Hematopoietic multipotent progenitor cell treated with erythropoietin and hydrocortisone succinate and interleukin-3 and kit ligand, for 4 days (in vitro differentiated cells): ENCODE results near the gene PAPOLB.
"Not testable (repeated sequence)": the region's sequence is repeated elsewhere in the genome, so short reads cannot be mapped to it uniquely, and the experiment has no call there.

Experiments
- DNase-seq: peaks from one replicate; pipeline ENCODE4 v3.0.0-alpha.2; 2015

Gene PAPOLB

GRCh38 chr7:4861673-4862072 lies at the start of gene PAPOLB:
Gene PAPOLB (minus strand): TSS chr7:4862030. CDS start chr7:4861810, 220 bp downstream.
- DNase-seq, result peak; percentile 42

GRCh38 chr7:4911111-4911828 lies 49.4 kb upstream of the PAPOLB start:
- DNase-seq, result no peak

DNA sequence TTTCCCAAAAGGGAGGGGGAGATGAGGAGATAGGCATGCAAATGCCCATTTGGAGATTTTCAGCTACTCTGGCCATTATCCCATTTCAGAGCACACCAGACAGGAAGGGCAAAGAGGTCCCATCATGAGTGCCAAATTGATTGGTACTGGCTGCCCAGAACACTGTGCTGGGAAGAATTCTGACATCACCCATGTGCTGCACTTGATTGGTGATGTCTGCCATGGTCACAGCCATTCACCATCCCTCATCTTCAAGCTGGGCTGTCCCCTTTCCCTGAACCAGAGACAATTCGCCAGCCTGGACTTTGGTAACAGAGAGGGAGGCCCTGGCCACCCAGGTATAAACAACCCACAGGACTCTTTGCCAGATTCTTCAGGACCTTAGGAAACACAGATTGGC lies 44.9 kb upstream of the PAPOLB start:
- no peak for DNase-seq

DNA sequence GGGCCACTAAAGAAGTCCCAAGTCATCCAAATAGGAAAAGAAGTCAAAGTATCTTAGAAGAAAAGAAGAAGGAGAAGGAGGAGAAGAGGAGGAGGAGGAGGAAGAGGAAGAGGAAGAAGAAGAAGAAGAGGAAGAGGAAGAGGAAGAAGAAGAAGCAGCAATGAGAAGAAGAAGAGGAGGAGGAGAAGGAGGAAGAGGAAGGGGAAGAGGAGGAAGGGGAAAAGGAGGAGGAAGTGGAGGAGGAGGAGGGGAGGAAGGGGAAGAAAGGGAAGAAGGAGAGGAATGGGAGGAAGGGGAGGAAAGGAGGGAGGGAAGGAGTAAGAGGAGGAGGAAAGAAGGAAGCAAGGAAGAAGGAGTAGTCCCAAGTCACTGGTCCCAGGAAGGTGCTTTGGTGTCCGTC lies 43.3 kb upstream of the PAPOLB start:
- DNase-seq, result no peak

DNA sequence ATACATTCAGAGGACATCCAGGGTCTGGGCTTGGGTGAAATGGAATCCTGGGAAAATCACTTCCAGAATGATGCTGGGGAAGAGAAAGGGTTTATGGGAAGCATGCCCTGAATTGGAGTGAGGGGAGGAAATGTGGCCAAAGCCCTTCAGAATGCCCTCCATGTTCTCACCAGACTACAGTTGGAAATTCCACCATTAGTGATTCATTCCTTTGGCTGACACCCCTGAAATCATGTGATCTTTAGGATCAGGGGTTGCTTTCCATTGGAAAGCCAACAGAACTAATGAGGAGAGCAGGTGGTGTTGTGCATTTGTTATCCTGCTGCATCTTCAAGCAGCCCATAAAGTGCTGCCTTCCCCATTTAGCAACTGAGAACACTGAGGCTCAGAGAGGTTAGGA lies 42.5 kb upstream of the PAPOLB start:
- DNase-seq, result no peak

GRCh38 chr7:4895766-4896165 lies 33.9 kb upstream of the PAPOLB start:
- DNase-seq, result no peak

DNA sequence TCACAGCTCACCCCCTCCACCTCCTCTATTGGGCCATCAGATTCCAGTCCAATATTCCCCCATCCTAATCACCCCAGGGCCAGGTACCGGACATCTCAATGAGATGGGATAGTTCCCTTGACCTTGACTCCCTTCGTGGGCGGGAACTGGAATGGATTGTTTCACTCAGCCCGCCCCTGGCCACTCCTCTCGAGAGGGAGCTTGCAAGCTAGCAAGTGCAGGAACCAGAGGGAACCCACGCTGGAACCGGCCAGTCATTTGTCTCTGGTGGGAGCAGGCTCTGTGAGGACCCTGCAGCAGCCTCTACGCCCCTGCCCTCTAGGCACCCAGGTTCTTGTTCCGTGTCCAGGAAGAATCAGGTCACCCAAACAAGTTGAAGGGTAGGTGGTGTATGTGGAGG lies 32.7 kb upstream of the PAPOLB start:
- no peak for DNase-seq

GRCh38 chr7:4893929-4894475 lies 32.2 kb upstream of the PAPOLB start:
- no peak for DNase-seq

DNA sequence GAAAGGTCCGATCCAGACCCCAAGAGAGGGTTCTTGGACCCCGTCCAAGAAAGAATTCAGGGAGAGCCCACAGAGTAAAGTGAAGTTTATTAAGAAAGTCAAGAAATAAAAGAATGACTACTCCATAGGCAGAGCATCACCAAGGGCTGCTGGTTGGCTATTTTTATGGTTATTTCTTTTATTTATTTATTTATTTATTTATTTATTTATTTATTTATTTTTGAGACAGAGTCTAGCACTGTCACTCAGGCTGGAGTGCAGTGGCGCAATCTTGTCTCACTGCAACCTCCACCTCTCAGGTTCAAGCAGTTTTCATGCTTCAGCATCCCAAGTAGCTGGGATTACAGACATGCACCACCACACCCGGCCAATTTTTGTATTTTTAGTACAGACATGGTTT lies 31.4 kb upstream of the PAPOLB start:
- not testable (repeated sequence) for DNase-seq

- not testable (repeated sequence) for DNase-seq
Observed at GRCh38 chr7:4891522-4891921, 29.7 kb upstream of the PAPOLB start.

DNA sequence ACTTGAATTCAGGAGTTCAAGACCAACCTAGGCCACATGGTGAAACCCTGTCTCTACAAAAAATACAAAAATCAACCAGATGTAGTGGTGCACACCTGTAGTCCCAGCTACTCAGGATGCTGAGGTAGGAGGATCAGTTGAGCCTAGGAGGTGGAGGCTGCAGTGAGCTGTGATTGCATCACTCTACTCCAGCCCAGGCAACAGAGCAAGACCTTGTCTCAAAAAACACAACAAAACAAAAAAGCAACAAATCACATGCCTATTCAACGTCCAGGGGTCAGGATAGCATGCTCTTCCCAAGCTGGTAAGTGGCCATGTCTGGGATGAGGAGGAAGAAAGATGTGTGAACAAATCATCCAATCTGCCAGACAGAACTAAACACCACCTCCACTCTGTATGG lies 27.9 kb upstream of the PAPOLB start:
- DNase-seq, result no peak

DNA sequence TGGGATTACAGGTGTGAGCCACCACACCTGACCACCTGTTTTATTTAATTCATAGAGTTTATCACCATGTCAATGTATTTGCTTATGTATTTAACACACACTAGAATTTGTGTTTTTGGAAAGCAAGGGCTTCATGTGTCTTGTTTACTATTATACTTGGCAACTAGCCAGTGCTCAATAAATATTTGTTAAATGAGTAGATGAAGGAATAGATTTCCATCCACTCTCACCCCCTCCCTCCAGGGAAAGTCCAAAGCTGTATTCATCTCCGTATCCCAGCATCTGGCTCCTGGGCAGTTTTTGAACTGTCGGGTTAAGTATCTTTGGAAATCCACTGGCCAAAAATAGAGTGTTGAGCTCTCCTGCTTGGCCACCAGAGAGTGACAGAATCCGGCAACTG lies 26.3 kb upstream of the PAPOLB start:
- DNase-seq, result no peak

DNA sequence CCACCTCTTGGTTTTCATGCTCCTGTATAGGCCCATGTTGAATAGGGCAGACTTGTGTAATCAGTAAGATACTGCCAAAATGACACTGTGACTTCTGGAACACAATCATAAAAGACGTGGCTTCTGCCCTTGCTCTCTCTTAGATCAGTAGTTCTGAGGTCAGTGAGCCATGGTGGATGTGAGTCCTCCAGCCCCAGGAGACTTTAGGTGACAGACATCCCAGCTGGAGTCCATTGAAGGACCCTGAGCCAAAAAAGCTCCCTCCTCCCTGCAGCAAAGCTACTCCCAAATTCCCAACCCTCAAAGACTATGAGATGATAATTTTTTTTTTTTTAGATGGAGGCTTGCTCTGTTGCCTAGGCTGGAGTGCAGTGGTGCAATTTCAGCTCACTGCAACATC lies 24.8 kb upstream of the PAPOLB start:
- no peak for DNase-seq

GRCh38 chr7:4885317-4885807 lies 23.5 kb upstream of the PAPOLB start:
- no peak for DNase-seq

DNA sequence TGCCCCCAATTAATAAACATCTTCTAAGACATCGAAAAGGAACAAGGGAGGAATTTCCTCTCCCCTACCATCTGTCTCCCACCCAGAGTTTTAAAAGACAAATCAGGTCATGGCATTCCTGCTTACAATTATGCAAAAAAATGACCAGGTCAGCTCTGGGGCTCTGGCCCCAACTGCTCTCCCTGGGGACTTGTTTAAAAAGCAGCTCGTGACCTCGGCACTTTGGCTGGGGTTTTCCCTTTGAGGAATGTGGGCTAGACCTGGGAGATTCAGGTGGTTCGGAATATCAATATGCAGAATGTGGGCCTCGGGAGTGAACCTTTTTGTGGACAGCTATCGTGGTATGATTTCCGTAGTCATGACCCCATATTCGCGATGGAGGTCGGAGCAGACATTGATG lies 22.3 kb upstream of the PAPOLB start:
- DNase-seq, result no peak

DNA sequence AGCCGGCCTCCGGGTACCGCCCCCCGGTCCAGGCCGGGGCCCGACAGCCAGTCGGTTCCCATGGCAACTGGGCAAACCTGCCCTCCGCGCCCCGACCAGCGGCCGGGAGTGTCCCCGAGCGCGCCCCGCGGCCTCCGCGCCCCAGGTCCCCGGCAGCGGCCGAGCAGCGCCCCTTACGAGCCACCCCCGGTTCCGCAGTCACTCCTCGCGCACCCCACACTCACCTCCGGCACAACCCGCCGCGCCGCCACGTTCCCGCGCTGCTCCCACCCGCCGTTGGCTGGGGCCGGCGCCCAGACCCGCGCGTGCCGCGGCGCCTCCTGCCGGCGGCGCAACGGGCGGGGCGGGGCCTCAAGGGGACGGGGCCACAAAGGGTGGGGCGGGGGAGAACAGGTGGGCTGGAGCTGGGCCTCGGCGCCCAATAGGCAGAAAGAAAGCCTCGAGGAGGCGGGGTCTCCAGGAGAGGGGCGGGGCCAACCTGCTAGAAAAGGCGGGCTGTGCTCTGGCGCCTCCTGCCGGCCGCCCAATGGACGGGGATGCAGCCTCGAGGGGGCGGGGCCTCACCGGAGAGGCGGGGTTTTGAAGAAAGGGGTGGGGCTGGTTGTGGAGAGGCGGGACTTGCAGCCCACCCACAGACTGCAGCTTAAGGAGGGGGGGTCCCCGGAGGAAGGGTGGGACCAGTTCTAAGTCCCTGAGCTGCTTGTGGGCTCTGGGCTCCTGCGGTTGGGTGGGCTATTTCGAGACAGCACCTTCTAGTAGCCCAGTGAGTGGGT lies 21.7 kb upstream of the PAPOLB start, which contains the start of gene RADIL:
Gene RADIL, minus strand, starts transcription at position 345 of the 773 bp plus-strand sequence. CDS start 5,577 bp downstream, outside the sequence.
- DNase-seq, result peak; percentile 97

- no peak for DNase-seq
Observed at GRCh38 chr7:4883033-4883371, 21.2 kb upstream of the PAPOLB start.

- DNase-seq, result peak; percentile 29
Observed at GRCh38 chr7:4882169-4883032, 20.6 kb upstream of the PAPOLB start.

DNA sequence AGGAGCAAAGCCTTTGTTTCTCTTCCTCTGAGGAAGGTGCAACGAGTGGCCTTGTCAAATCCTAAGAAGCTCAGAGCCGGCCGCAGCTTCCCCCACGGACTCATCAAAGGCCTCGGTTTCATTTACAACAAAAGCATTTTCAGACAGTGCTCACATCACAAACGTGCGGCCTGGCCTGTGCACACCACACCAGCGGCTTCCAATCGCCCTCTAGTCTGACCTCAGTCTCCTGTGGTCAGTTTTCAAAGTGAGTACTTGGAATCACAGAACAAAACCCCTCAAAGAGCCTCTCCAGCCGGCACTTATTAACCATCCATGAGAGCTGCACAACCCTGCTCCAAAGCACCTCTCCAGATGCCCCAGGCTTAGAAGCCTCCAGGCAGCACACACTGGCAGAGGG lies 18.4 kb upstream of the PAPOLB start:
- no peak for DNase-seq

DNA sequence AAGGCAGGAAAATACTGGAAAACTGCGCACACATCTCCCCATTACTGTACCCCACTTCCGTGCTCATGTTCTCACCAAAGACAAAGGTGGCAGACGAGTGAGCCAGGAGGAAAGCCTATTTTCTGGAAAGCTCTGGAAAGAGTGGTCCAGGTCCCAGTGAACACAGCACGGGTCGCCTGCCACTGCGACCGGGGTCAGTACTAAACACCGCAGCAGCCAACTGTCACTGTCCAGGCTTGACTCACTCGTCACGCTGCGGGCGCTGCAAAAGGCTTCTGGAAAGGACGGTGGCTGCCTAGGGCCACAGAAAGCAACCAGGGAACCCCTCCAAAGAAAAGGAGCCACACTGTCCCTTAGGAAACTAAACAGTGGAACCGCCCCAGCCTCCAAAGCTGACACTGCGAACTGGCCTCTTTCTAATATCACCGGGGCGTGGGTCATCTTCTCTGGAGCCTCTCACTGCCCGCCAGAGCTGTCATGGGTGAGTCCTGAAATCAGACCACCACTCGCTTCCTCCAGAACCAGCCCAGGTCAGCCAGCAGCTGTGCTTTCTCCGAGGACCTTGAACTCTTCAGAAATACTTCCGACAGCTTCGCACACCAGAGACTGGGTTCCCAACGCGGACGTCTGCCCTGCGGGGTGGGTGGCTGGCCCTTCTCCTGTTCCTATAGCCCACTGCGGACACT lies 17.7 kb upstream of the PAPOLB start:
- DNase-seq, result no peak

- no peak for DNase-seq
Observed at GRCh38 chr7:4878336-4879335, 16.8 kb upstream of the PAPOLB start.
